ENCODE results near the gene CTDSPL2.
A peak's percentile ranks its signal among the peaks of the same experiment; 100 is the strongest.
"Not testable (repeated sequence)": the region's sequence is repeated elsewhere in the genome, so short reads cannot be mapped to it uniquely, and the experiment has no call there.

Gene CTDSPL2

GRCh38 chr15:44426975-44427755 lies at the start of gene CTDSPL2:
Gene CTDSPL2 (plus strand): TSS chr15:44427629. CDS start chr15:44459015, 31,386 bp downstream.
- DNase-seq (ENCODE audit: extremely low read depth in 1 of 2, low read depth in 1 of 2): peak; percentile 85 to 90

GRCh38 chr15:44381236-44381635 lies 46.2 kb upstream of the CTDSPL2 start:
- DNase-seq (ENCODE audit: extremely low read depth in 1 of 2, low read depth in 1 of 2): no peak

- DNase-seq (ENCODE audit: extremely low read depth in 1 of 2, low read depth in 1 of 2): no peak
Observed at GRCh38 chr15:44385344-44385942, 42.0 kb upstream of the CTDSPL2 start.

GRCh38 chr15:44394062-44394461 lies 33.4 kb upstream of the CTDSPL2 start:
- no peak for DNase-seq (ENCODE audit: extremely low read depth in 1 of 2, low read depth in 1 of 2)

GRCh38 chr15:44394562-44394961 lies 32.9 kb upstream of the CTDSPL2 start:
- DNase-seq (ENCODE audit: extremely low read depth in 1 of 2, low read depth in 1 of 2): no peak

GRCh38 chr15:44397869-44398268 lies 29.6 kb upstream of the CTDSPL2 start:
- DNase-seq (ENCODE audit: extremely low read depth in 1 of 2, low read depth in 1 of 2): no peak

- no peak for DNase-seq (ENCODE audit: extremely low read depth in 1 of 2, low read depth in 1 of 2)
Observed at GRCh38 chr15:44414001-44414400, 13.4 kb upstream of the CTDSPL2 start.

GRCh38 chr15:44427756-44428724 lies 611 bp downstream of the CTDSPL2 start:
- DNase-seq (ENCODE audit: extremely low read depth in 1 of 2, low read depth in 1 of 2): no peak

- DNase-seq (ENCODE audit: extremely low read depth in 1 of 2, low read depth in 1 of 2): no peak
Observed at GRCh38 chr15:44435893-44436667, 8.7 kb downstream of the CTDSPL2 start.

GRCh38 chr15:44438402-44438801 lies 11.0 kb downstream of the CTDSPL2 start:
- no peak for DNase-seq (ENCODE audit: extremely low read depth in 1 of 2, low read depth in 1 of 2)

GRCh38 chr15:44441095-44441501 lies 13.7 kb downstream of the CTDSPL2 start:
- DNase-seq (ENCODE audit: extremely low read depth in 1 of 2, low read depth in 1 of 2): no peak

- DNase-seq (ENCODE audit: extremely low read depth in 1 of 2, low read depth in 1 of 2): no peak
Observed at GRCh38 chr15:44443515-44443914, 16.1 kb downstream of the CTDSPL2 start.

GRCh38 chr15:44447772-44448376 lies 20.4 kb downstream of the CTDSPL2 start:
- DNase-seq (ENCODE audit: extremely low read depth in 1 of 2, low read depth in 1 of 2): no peak

GRCh38 chr15:44450172-44450571 lies 22.7 kb downstream of the CTDSPL2 start:
- DNase-seq (ENCODE audit: extremely low read depth in 1 of 2, low read depth in 1 of 2): no peak

- not testable (repeated sequence) for DNase-seq (ENCODE audit: extremely low read depth in 1 of 2, low read depth in 1 of 2)
Observed at GRCh38 chr15:44453578-44454283, 26.3 kb downstream of the CTDSPL2 start.

- DNase-seq (ENCODE audit: extremely low read depth in 1 of 2, low read depth in 1 of 2): no peak
Observed at GRCh38 chr15:44458429-44458828, 31.0 kb downstream of the CTDSPL2 start.

- DNase-seq (ENCODE audit: extremely low read depth in 1 of 2, low read depth in 1 of 2): no peak
Observed at GRCh38 chr15:44468709-44469385, 41.4 kb downstream of the CTDSPL2 start.

- DNase-seq (ENCODE audit: extremely low read depth in 1 of 2, low read depth in 1 of 2): no peak
Observed at GRCh38 chr15:44471885-44472455, 44.5 kb downstream of the CTDSPL2 start.

- DNase-seq (ENCODE audit: extremely low read depth in 1 of 2, low read depth in 1 of 2): no peak
Observed at GRCh38 chr15:44479343-44479742, 51.9 kb downstream of the CTDSPL2 start.
